ENCODE measurements around the gene BRD9. TPM values are rescaled to one million over a fixed set of nuclear protein-coding genes. Genes with fewer than 3 reads are reported as not detected.

The BRD9 gene
- total RNA-seq, 6 donors from 2014 or later = 37.5 to 160 (median 42.3) TPM

- no peaks in the 10 kb centered on the region for H3K9me3 ChIP-seq
- WGBS, 2 donors = 92% methylated on average over 16 of the region's 16 CpGs; no CpG with 5 or more reads in 1 of the 2 donors
- DNase-seq (no peak), ATAC-seq (ENCODE audit: low FRiP score in 2 of 2) (no peak)
- H3K27me3 ChIP-seq = no peaks in the 10 kb centered on the region
- peaks cover 0 to 10% (median 2%) of the 10 kb centered on the region in 4 donors for H3K4me1 ChIP-seq
- TF ChIP-seq CTCF (IDR thresholded peaks at IDR 0.05) (no peak), POLR2A (IDR thresholded peaks at IDR 0.05) (no peak), POLR2AphosphoS5 (IDR thresholded peaks at IDR 0.05) (no peak), EP300 (IDR thresholded peaks at IDR 0.05) (no peak)
- H3K27ac ChIP-seq = no peak overlapping the region
- H3K4me3 ChIP-seq = no peak overlapping the region
- H3K36me3 ChIP-seq = peaks cover 44 to 97% (median 84%) of the 10 kb centered on the region in 4 donors
Measured at GRCh38 chr5:868428-869135, 24.0 kb downstream of the BRD9 start.

GRCh38 chr5:867300-867870 is 25.2 kb downstream of the BRD9 start:
- DNase-seq (no peak), ATAC-seq (ENCODE audit: low FRiP score in 2 of 2) (no peak)
- H3K4me3 ChIP-seq = no peak overlapping the region
- no peaks in the 10 kb centered on the region for H3K9me3 ChIP-seq
- 92 to 97% methylated on average over 5 to 6 of the region's 6 CpGs for WGBS, 2 donors
- no peak for TF ChIP-seq CTCF (IDR thresholded peaks at IDR 0.05)
- no peak for TF ChIP-seq POLR2AphosphoS5 (IDR thresholded peaks at IDR 0.05)
- no peak for TF ChIP-seq POLR2A (IDR thresholded peaks at IDR 0.05)
- H3K4me1 ChIP-seq = peaks cover 0 to 3% (median 0%) of the 10 kb centered on the region in 4 donors
- peaks cover 50 to 99% (median 89%) of the 10 kb centered on the region in 4 donors for H3K36me3 ChIP-seq
- no peaks in the 10 kb centered on the region for H3K27me3 ChIP-seq
- no peak overlapping the region for H3K27ac ChIP-seq

- 95 to 100% methylated on average over 5 to 10 of the region's 10 CpGs for WGBS, 2 donors
- Histone ChIP-seq H3K4me3 (no peak overlapping the region), H3K27me3 (no peaks in the 10 kb centered on the region), H3K36me3 (peaks cover 49 to 89% (median 75%) of the 10 kb centered on the region in 4 donors), H3K4me1 (no peaks in the 10 kb centered on the region), H3K27ac (no peak overlapping the region), H3K9me3 (no peaks in the 10 kb centered on the region)
- DNase-seq (no peak), ATAC-seq (ENCODE audit: low FRiP score in 2 of 2) (no peak)
- TF ChIP-seq CTCF (IDR thresholded peaks at IDR 0.05) (no peak), POLR2A (IDR thresholded peaks at IDR 0.05) (no peak)
Measured at GRCh38 chr5:865771-866170, 26.8 kb downstream of the BRD9 start.

GRCh38 chr5:865168-865521 is 27.5 kb downstream of the BRD9 start:
- WGBS, 2 donors = 90 to 98% methylated on average over 18 to 24 of the region's 24 CpGs
- Histone ChIP-seq H3K27me3 (no peaks in the 10 kb centered on the region), H3K4me1 (no peaks in the 10 kb centered on the region), H3K4me3 (no peak overlapping the region), H3K9me3 (no peaks in the 10 kb centered on the region), H3K36me3 (peaks cover 43 to 82% (median 70%) of the 10 kb centered on the region in 4 donors), H3K27ac (no peak overlapping the region)
- ATAC-seq (ENCODE audit: low FRiP score in 2 of 2) = no peak
- TF ChIP-seq POLR2AphosphoS5 (IDR thresholded peaks at IDR 0.05) (no peak), POLR2A (IDR thresholded peaks at IDR 0.05) (no peak), CTCF (IDR thresholded peaks at IDR 0.05) (no peak), EP300 (IDR thresholded peaks at IDR 0.05) (no peak)
- peak in 1 of 2 donors; percentile 83 for DNase-seq
